Panc1 (cell line): ENCODE data around the gene PSD4. TPM values are rescaled to one million over a fixed set of nuclear protein-coding genes. Genes with fewer than 3 reads are reported as not detected.

Source experiments
- ATAC-seq: fragments of 200-7000 bp; cut with Tn5 transposase; 2 replicates; pipeline ENCODE4 v1.9.1; 2020; ENCODE audit warnings: mild to moderate bottlenecking, moderate library complexity
- BruUV-seq: library from RNA; stranded (reverse); fragments of 400-500 nt; replicated peaks from 2 replicates; lab custom pipeline; 2021; lab: Mats Ljungman, UMichigan
- CTCF ChIA-PET: fragments of 300-600 bp; sonication (Branson Sonifier 250); formaldehyde crosslinking; loops from one replicate; lab custom pipeline; 2022; ENCODE audit warnings: antibody characterized with exemption; lab: Charles Lee
- POLR2A ChIA-PET: fragments of 300-600 bp; sonication (Branson Sonifier 250); formaldehyde crosslinking; loops from one replicate; lab custom pipeline; 2022; ENCODE audit warnings: antibody characterized with exemption; lab: Charles Lee
- DNase-seq: peaks from one replicate; pipeline ENCODE4 v3.0.0-alpha.2; 2010; ENCODE audit warnings: low read depth, low spot score
- H3K27ac ChIP-seq: 2 replicates; pipeline ENCODE4 v1.5.1; 2011; ENCODE audit warnings: mild to moderate bottlenecking, low read length, inconsistent platforms
- H3K27me3 ChIP-seq: fragments of 200-500 bp; sonication (Bioruptor generic); 2 replicates; pipeline ENCODE4 v1.6.0; 2014; ENCODE audit warnings: low read length, inconsistent platforms; ENCODE audit not compliant: control insufficient read depth, insufficient read depth
- H3K36me3 ChIP-seq: fragments of 200-500 bp; sonication (Bioruptor generic); 2 replicates; pipeline ENCODE4 v1.5.1; 2014; ENCODE audit warnings: inconsistent platforms, mild to moderate bottlenecking, low read length, moderate library complexity; ENCODE audit not compliant: control insufficient read depth, insufficient read depth
- H3K4me1 ChIP-seq: 2 replicates; pipeline ENCODE4 v1.5.1; 2011; ENCODE audit warnings: inconsistent platforms, mild to moderate bottlenecking, low read length, moderate library complexity; ENCODE audit not compliant: control insufficient read depth, insufficient read depth
- H3K4me3 ChIP-seq, 2 experiments: 2 replicates each; pipeline ENCODE4 v1.5.1; 2011 to 2012; ENCODE audit warnings: low read depth in 2 of 2, low read length in 2 of 2, mild to moderate bottlenecking in 2 of 2, inconsistent platforms in 1 of 2, moderate library complexity in 1 of 2
- H3K9me3 ChIP-seq: fragments of 200-500 bp; sonication (Bioruptor generic); 2 replicates; pipeline ENCODE4 v1.5.1; 2014; ENCODE audit warnings: low read depth, mild to moderate bottlenecking, inconsistent platforms, low read length, moderate library complexity; ENCODE audit not compliant: control insufficient read depth, insufficient read depth
- POLR2AphosphoS5 ChIP-seq: IDR thresholded peaks from 2 replicates; pipeline ENCODE4 v1.6.1; 2012; ENCODE audit warnings: mild to moderate bottlenecking, low read depth, low read length, moderate library complexity
- SIN3A ChIP-seq: IDR thresholded peaks from 2 replicates; pipeline ENCODE4 v1.6.1; 2012; ENCODE audit warnings: low read depth, mild to moderate bottlenecking, low read length, moderate library complexity, borderline replicate concordance; ENCODE audit not compliant: insufficient read depth
- TCF7L2 ChIP-seq: IDR thresholded peaks from 2 replicates; pipeline ENCODE4 v1.6.1; 2011; ENCODE audit warnings: mild to moderate bottlenecking, low read depth, low read length, inconsistent platforms
- in situ Hi-C: cut with HindIII; loops from 2 replicates; pipeline ENCODE4 v1.10.0; 2016; ENCODE audit warnings: low sequenced_read_pairs, low pct_unique_long_range_greater_than_20kb
- intact Hi-C: fragments of 100-400 bp; cut with micrococcal nuclease; formaldehyde crosslinking; loops from one replicate; pipeline ENCODE4 v1.10.0; 2022; ENCODE audit not compliant: unreplicated experiment
- total RNA-seq: library from RNA; stranded (reverse); gene quantifications from one replicate; pipeline ENCODE4 v1.2.1, GENCODE V29; 2021; ENCODE audit not compliant: unreplicated experiment
- TF ChIP-seq, protein P1 (sequence below), 2 experiments: IDR thresholded peaks; 2 replicates each; pipeline ENCODE4 v1.6.1; 2011 to 2012; ENCODE audit warnings: low read depth in 2 of 2, control low read depth in 1 of 2, low read length in 1 of 2, mild to moderate bottlenecking in 1 of 2, moderate library complexity in 1 of 2; ENCODE audit not compliant: insufficient read depth in 1 of 2
- TF ChIP-seq, protein P2 (sequence below): fragments of 450-650 bp; IDR thresholded peaks from 2 replicates; pipeline ENCODE4 v1.5.1; 2017; ENCODE audit warnings: mild to moderate bottlenecking

The PSD4 gene
- total RNA-seq, 1 experiment from 2014 or later: 3.6 TPM

DNA sequence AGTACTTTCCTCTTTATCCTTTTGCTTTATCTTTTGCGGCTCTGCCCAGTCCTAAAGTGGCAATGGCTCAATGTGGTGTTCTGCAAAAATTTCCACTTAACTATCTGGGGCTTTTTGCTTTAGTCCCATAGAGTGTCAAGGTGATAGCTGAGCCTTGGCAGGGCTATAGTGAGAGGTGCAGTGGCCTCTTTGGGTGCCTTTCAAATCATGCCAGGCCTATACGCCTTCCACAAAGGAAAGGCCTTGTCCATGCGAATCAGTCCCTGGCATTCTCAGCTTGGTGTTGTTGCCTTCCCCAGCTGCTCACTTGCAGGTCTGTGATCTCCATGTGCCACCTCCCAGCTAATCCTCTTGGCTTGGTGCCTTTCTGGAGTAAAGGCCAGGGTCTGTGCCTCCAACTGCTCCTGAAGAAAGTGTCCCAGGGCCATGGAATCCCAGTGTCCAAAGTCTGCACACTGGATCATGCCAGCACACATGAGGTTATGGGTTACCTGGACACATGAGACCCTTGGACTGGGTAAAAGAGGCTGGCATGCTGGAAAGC is 78.3 kb downstream of the PSD4 start:
- intact Hi-C loops: no loop called here
- ChIA-PET POLR2A (no interaction called here), CTCF (interaction anchor here (0.6 to 1.3 kb wide), 2 partner anchors 11 to 28 kb away, joined by 5 read pairs; no protein-coding TSS in a partner anchor)
- Histone ChIP-seq H3K27me3 (peaks cover 6% of the 10 kb centered on the region; the same call in 1 of the 2 replicates), H3K27ac (no peak overlapping the region), H3K4me1 (no peaks in the 10 kb centered on the region), H3K4me3 (no peak overlapping the region), H3K9me3 (no peaks in the 10 kb centered on the region), H3K36me3 (no peaks in the 10 kb centered on the region)
- in situ Hi-C loops: no loop called here
- ATAC-seq (no peak), DNase-seq (no peak)
- BruUV-seq: no TSS peak
- TF ChIP-seq, protein P1, sequence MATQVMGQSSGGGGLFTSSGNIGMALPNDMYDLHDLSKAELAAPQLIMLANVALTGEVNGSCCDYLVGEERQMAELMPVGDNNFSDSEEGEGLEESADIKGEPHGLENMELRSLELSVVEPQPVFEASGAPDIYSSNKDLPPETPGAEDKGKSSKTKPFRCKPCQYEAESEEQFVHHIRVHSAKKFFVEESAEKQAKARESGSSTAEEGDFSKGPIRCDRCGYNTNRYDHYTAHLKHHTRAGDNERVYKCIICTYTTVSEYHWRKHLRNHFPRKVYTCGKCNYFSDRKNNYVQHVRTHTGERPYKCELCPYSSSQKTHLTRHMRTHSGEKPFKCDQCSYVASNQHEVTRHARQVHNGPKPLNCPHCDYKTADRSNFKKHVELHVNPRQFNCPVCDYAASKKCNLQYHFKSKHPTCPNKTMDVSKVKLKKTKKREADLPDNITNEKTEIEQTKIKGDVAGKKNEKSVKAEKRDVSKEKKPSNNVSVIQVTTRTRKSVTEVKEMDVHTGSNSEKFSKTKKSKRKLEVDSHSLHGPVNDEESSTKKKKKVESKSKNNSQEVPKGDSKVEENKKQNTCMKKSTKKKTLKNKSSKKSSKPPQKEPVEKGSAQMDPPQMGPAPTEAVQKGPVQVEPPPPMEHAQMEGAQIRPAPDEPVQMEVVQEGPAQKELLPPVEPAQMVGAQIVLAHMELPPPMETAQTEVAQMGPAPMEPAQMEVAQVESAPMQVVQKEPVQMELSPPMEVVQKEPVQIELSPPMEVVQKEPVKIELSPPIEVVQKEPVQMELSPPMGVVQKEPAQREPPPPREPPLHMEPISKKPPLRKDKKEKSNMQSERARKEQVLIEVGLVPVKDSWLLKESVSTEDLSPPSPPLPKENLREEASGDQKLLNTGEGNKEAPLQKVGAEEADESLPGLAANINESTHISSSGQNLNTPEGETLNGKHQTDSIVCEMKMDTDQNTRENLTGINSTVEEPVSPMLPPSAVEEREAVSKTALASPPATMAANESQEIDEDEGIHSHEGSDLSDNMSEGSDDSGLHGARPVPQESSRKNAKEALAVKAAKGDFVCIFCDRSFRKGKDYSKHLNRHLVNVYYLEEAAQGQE (IDR thresholded peaks at IDR 0.05; ENCODE audit: insufficient read depth in 1 of 2, low read depth in 2 of 2, low read length in 1 of 2): no peak
- TF ChIP-seq POLR2AphosphoS5: no peak
- no peak for TF ChIP-seq SIN3A
- no peak for TF ChIP-seq TCF7L2

DNA sequence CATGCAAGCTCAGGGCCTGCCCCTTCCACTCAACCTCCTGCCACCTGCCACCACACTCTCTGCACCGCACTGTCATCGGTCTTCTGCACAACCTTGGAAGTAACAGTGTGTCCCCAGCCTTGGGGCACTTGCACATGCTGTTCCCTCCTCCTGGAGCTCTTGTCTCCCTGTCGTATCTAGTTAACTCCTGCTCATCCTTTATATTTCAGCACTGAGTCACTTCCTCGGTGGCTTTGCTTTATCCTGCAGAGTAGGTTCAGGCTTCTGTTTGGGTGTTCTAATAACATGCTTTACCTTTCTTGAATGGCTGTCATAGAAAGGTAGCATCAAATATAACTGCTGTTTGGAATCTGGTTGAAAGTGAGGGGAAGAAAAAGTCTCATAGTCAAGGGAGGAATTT is 79.7 kb downstream of the PSD4 start:
- Histone ChIP-seq H3K4me1 (no peaks in the 10 kb centered on the region), H3K27me3 (peaks cover 7% of the 10 kb centered on the region; the same call in 1 of the 2 replicates), H3K36me3 (no peaks in the 10 kb centered on the region), H3K27ac (no peak overlapping the region), H3K4me3 (no peak overlapping the region), H3K9me3 (no peaks in the 10 kb centered on the region)
- ATAC-seq: no peak
- intact Hi-C loops: no loop called here
- ChIA-PET POLR2A (no interaction called here), CTCF (no interaction called here)
- TF ChIP-seq SIN3A (no peak), TCF7L2 (no peak), POLR2AphosphoS5 (no peak)
- TF ChIP-seq, protein P1 (IDR thresholded peaks at IDR 0.05; ENCODE audit: insufficient read depth in 1 of 2, low read depth in 2 of 2, low read length in 1 of 2): no peak
- TF ChIP-seq, protein P2, sequence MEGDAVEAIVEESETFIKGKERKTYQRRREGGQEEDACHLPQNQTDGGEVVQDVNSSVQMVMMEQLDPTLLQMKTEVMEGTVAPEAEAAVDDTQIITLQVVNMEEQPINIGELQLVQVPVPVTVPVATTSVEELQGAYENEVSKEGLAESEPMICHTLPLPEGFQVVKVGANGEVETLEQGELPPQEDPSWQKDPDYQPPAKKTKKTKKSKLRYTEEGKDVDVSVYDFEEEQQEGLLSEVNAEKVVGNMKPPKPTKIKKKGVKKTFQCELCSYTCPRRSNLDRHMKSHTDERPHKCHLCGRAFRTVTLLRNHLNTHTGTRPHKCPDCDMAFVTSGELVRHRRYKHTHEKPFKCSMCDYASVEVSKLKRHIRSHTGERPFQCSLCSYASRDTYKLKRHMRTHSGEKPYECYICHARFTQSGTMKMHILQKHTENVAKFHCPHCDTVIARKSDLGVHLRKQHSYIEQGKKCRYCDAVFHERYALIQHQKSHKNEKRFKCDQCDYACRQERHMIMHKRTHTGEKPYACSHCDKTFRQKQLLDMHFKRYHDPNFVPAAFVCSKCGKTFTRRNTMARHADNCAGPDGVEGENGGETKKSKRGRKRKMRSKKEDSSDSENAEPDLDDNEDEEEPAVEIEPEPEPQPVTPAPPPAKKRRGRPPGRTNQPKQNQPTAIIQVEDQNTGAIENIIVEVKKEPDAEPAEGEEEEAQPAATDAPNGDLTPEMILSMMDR: no peak
- BruUV-seq: no TSS peak
- in situ Hi-C loops: no loop called here
- no peak for DNase-seq
